ENCODE data around the gene TRIM39. TPM values are rescaled to one million over a fixed set of nuclear protein-coding genes. Genes with fewer than 3 reads are reported as not detected.

The TRIM39 gene
- total and polyA plus RNA-seq, 9 of the 15 experiments (the other 6 are each of a cell fraction or from before 2014, with no cell fraction given) = 5.6 to 17.7 (median 12.8) TPM

DNA sequence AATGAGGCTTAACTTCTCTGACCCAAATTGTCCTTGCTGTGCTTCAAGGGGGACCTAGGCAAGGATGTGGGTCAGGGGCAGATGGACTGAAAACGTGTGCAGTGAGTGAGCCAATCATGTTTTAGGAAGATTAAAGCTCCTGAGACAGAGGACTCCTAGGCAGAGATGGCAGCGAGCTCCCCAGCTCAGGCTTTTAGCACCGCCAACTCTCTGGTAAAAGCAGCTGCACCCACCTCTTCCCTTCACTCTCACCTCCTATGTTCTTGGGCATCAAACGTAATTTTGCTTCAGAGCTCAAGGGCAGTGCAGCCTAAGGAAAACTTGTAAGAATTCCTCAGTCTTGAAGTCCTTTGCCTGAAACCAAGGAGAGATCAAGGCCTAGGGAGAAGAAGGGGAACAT, 28.6 kb downstream of the TRIM39 start:
- peaks cover 19 to 23% of the 10 kb centered on the region in 2 experiments for H3K27me3 ChIP-seq (ENCODE audit: control insufficient read depth in 2 of 2, insufficient read depth in 2 of 2, low read length in 2 of 2)
- BruUV-seq (replicated peaks) = no TSS peak
- H3K9ac ChIP-seq (ENCODE audit: insufficient read depth in 1 of 2, low read depth in 2 of 2, low read length in 2 of 2) = no peak overlapping the region
- no peaks in the 10 kb centered on the region for H3K9me1 ChIP-seq (ENCODE audit: control insufficient read depth, insufficient read depth, low read length)
- DNase-seq (ENCODE audit: extremely low read depth in 1 of 4, low spot score in 3 of 4) (no peak), ATAC-seq (no peak), FAIRE-seq (no peak)
- WGBS (ENCODE audit: insufficient coverage, low coverage, missing lambda C conversion rate) = 11% methylated on average over 4 of the region's 4 CpGs
- intact Hi-C loops (cut with micrococcal nuclease) (loop anchor here (5.0 kb wide), 1 partner anchor 97 kb away; no protein-coding TSS in a partner anchor), in situ Hi-C loops (cut with MboI) (no loop called here)
- no peak overlapping the region for H2AFZ ChIP-seq (ENCODE audit: low read depth, low read length)
- no peak overlapping the region for H3K4me3 ChIP-seq
- H3K4me1 ChIP-seq (replicated peaks in 1 of 2; ENCODE audit: control insufficient read depth in 2 of 2, insufficient read depth in 2 of 2, low read length in 2 of 2) = peaks cover 0 to 5% of the 10 kb centered on the region in 2 experiments; a peak in 3 of 5 replicates
- H3K4me2 ChIP-seq (ENCODE audit: insufficient read depth, low read length) = no peak overlapping the region
- TF ChIP-seq, protein P1, sequence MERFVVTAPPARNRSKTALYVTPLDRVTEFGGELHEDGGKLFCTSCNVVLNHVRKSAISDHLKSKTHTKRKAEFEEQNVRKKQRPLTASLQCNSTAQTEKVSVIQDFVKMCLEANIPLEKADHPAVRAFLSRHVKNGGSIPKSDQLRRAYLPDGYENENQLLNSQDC (CRISPR knock-in tag; IDR thresholded peaks at IDR 0.05) = no peak
- TF ChIP-seq KLF6 (CRISPR knock-in tag; IDR thresholded peaks at IDR 0.05; ENCODE audit: borderline replicate concordance) (no peak), ZNF75A (CRISPR knock-in tag; IDR thresholded peaks at IDR 0.05) (no peak), ZNF561 (CRISPR knock-in tag; conservative IDR thresholded peaks at IDR 0.05) (no peak)
- no peak overlapping the region for H3K27ac ChIP-seq (ENCODE audit: extremely low read depth, low read depth, low read length)
- H4K20me1 ChIP-seq (replicated peaks; ENCODE audit: control insufficient read depth, insufficient read depth, low read length) = no peaks in the 10 kb centered on the region
- POLR2A ChIA-PET = interaction anchor here (0.6 kb wide), 1 partner anchor 15 kb away, joined by 3 read pairs; no protein-coding TSS in a partner anchor
- CTCF ChIA-PET (ENCODE audit: low intra/inter-chr PET ratio) = no interaction called here
- no peaks in the 10 kb centered on the region for H3K36me3 ChIP-seq (ENCODE audit: control insufficient read depth, insufficient read depth, low read length)
- no peaks in the 10 kb centered on the region for H3K79me2 ChIP-seq (ENCODE audit: control insufficient read depth, insufficient read depth, low read length)
- no peaks in the 10 kb centered on the region for H3K9me3 ChIP-seq (replicated peaks; ENCODE audit: control insufficient read depth, insufficient read depth, low read depth, low read length)

GRCh38 chr6:30356536-30356935, 29.8 kb downstream of the TRIM39 start:
- H3K27me3 ChIP-seq (ENCODE audit: control insufficient read depth in 2 of 2, insufficient read depth in 2 of 2, low read length in 2 of 2) = peaks cover 24 to 27% of the 10 kb centered on the region in 2 experiments
- no peak for TF ChIP-seq STAT5B (CRISPR knock-in tag; IDR thresholded peaks at IDR 0.05)
- no peak for TF ChIP-seq MCM7 (IDR thresholded peaks at IDR 0.05)
- no peak for TF ChIP-seq MIER1 (IDR thresholded peaks at IDR 0.05; ENCODE audit: low read depth)
- no peak for TF ChIP-seq KDM2B (CRISPR knock-in tag; IDR thresholded peaks at IDR 0.05)
- peak; percentile 58 for TF ChIP-seq C11orf30 (IDR thresholded peaks at IDR 0.05; ENCODE audit: low read depth)
- no peak for TF ChIP-seq TEAD1 (CRISPR knock-in tag; IDR thresholded peaks at IDR 0.05)
- no peak for TF ChIP-seq ERF (CRISPR knock-in tag; IDR thresholded peaks at IDR 0.05)
- TF ChIP-seq ZNF316 (IDR thresholded peaks at IDR 0.05) = peak; percentile 65
- TF ChIP-seq HES1 (IDR thresholded peaks at IDR 0.05; ENCODE audit: low read depth) = no peak
- TF ChIP-seq MAFG (tag; conservative IDR thresholded peaks at IDR 0.05) = peak; percentile 56
- TF ChIP-seq BRD4 (IDR thresholded peaks at IDR 0.05) = no peak
- no peak for TF ChIP-seq SPI1 (IDR thresholded peaks at IDR 0.05; ENCODE audit: borderline replicate concordance, low read depth, low read length)
- no peak for TF ChIP-seq USF2 (CRISPR knock-in tag; IDR thresholded peaks at IDR 0.05)

More at GRCh38 chr6:30356536-30356935, 29.8 kb downstream of the TRIM39 start:
- Histone ChIP-seq H4K20me1 (replicated peaks; ENCODE audit: control insufficient read depth, insufficient read depth, low read length) (no peaks in the 10 kb centered on the region), H3K36me3 (ENCODE audit: control insufficient read depth, insufficient read depth, low read length) (no peaks in the 10 kb centered on the region), H2AFZ (ENCODE audit: low read depth, low read length) (no peak overlapping the region), H3K4me1 (replicated peaks in 1 of 2; ENCODE audit: control insufficient read depth in 2 of 2, insufficient read depth in 2 of 2, low read length in 2 of 2) (peaks cover 0 to 5% of the 10 kb centered on the region in 2 experiments; a peak in 3 of 5 replicates), H3K9me1 (ENCODE audit: control insufficient read depth, insufficient read depth, low read length) (no peaks in the 10 kb centered on the region), H3K4me2 (ENCODE audit: insufficient read depth, low read length) (no peak overlapping the region), H3K4me3 (no peak overlapping the region), H3K27ac (ENCODE audit: extremely low read depth, low read depth, low read length) (no peak overlapping the region), H3K9me3 (replicated peaks; ENCODE audit: control insufficient read depth, insufficient read depth, low read depth, low read length) (no peaks in the 10 kb centered on the region), H3K9ac (ENCODE audit: insufficient read depth in 1 of 2, low read depth in 2 of 2, low read length in 2 of 2) (no peak overlapping the region), H3K79me2 (ENCODE audit: control insufficient read depth, insufficient read depth, low read length) (no peaks in the 10 kb centered on the region)
- ChIA-PET POLR2A (interaction anchor here (1.1 to 1.4 kb wide), 2 partner anchors 9 to 14 kb away, joined by 3 read pairs; no protein-coding TSS in a partner anchor), CTCF (ENCODE audit: low intra/inter-chr PET ratio) (no interaction called here)
- ATAC-seq (no peak), DNase-seq (ENCODE audit: extremely low read depth in 1 of 4, low spot score in 3 of 4) (no peak), FAIRE-seq (no peak)
- BruUV-seq (replicated peaks) = no TSS peak
- intact Hi-C loops (cut with micrococcal nuclease) (loop anchor here (2.0 to 5.0 kb wide), 2 partner anchors 40 to 96 kb away; no protein-coding TSS in a partner anchor), in situ Hi-C loops (cut with MboI) (no loop called here)
- WGBS (ENCODE audit: insufficient coverage, low coverage, missing lambda C conversion rate) = 11% methylated on average over 1 of the region's 1 CpG
